Breast epithelium (tissue), 3 donors: Measurements from ENCODE around the gene MBOAT2.

Source experiments
- POLR2A ChIP-seq: fragments of 450-650 bp; IDR thresholded peaks from one replicate; pipeline ENCODE4 v1.6.1; 2016; ENCODE audit warnings: antibody characterized with exemption, mild to moderate bottlenecking, moderate library complexity
- POLR2AphosphoS5 ChIP-seq, 3 donors: sonication (generic); formaldehyde crosslinking; IDR thresholded peaks; one replicate each; pipeline ENCODE4 v1.6.1; 2017; ENCODE audit warnings: antibody characterized with exemption in 3 of 3
- TF ChIP-seq, protein P1 (sequence below), 3 donors: fragments of 450-650 bp; IDR thresholded peaks; one replicate each; pipeline ENCODE4 v1.5.1; 2016 to 2017; ENCODE audit warnings: antibody characterized with exemption in 3 of 3, mild to moderate bottlenecking in 3 of 3, moderate library complexity in 3 of 3

DNA sequence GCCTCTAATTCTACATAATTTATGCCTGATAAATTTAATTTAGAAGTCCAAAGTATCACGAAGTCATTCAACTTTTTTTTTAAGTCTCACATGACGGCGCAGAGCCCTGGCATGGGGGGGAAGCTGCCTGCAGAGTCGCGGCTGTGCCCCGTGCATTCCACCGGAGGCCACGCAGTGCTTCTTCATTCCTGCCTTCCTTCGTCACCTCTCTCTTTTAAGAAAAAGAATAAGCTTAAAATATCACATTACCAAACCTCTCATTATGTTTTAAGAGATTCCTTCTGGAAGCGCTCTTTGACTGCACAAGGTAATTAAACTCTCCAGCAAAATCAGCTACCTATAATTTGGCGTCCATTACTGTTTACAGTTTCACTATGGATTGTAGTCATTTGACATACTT lies 145.8 kb downstream of the MBOAT2 start:
- TF ChIP-seq, protein P1, sequence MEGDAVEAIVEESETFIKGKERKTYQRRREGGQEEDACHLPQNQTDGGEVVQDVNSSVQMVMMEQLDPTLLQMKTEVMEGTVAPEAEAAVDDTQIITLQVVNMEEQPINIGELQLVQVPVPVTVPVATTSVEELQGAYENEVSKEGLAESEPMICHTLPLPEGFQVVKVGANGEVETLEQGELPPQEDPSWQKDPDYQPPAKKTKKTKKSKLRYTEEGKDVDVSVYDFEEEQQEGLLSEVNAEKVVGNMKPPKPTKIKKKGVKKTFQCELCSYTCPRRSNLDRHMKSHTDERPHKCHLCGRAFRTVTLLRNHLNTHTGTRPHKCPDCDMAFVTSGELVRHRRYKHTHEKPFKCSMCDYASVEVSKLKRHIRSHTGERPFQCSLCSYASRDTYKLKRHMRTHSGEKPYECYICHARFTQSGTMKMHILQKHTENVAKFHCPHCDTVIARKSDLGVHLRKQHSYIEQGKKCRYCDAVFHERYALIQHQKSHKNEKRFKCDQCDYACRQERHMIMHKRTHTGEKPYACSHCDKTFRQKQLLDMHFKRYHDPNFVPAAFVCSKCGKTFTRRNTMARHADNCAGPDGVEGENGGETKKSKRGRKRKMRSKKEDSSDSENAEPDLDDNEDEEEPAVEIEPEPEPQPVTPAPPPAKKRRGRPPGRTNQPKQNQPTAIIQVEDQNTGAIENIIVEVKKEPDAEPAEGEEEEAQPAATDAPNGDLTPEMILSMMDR (IDR thresholded peaks at IDR 0.05): no peak
- no peak for TF ChIP-seq POLR2AphosphoS5 (IDR thresholded peaks at IDR 0.05)
- no peak for TF ChIP-seq POLR2A
